Memory B cell (primary cell): ENCODE data around the gene MYBBP1A.
"Not testable (repeated sequence)": the region's sequence is repeated elsewhere in the genome, so short reads cannot be mapped to it uniquely, and the experiment has no call there.

ENCODE experiments used
- ATAC-seq: fragments of 150-1000 bp; cut with Tn5 transposase; 2 replicates; pipeline ENCODE4 v1.10.0; 2021; ENCODE audit warnings: low read depth, mild to moderate bottlenecking, moderate library complexity
- DNase-seq, 2 donors: peaks; one replicate each; pipeline ENCODE4 v3.0.0; 2022; ENCODE audit warnings: low spot score in 2 of 2
- H3K27ac Mint-ChIP-seq: one replicate; pipeline ENCODE4 v1.8.0; 2022; ENCODE audit warnings: mild to moderate bottlenecking, moderate library complexity, mixed read lengths
- H3K27me3 Mint-ChIP-seq: one replicate; pipeline ENCODE4 v1.8.0; 2022; ENCODE audit warnings: mixed read lengths
- H3K36me3 Mint-ChIP-seq: one replicate; pipeline ENCODE4 v1.8.0; 2022; ENCODE audit warnings: mild to moderate bottlenecking, mixed read lengths
- H3K4me1 Mint-ChIP-seq: one replicate; pipeline ENCODE4 v1.8.0; 2022; ENCODE audit warnings: mixed read lengths
- H3K4me3 Mint-ChIP-seq: one replicate; pipeline ENCODE4 v1.8.0; 2022; ENCODE audit warnings: mild to moderate bottlenecking, moderate library complexity, mixed read lengths
- H3K9me3 Mint-ChIP-seq: one replicate; pipeline ENCODE4 v1.8.0; 2022; ENCODE audit warnings: mixed read lengths

The MYBBP1A gene, protein sequence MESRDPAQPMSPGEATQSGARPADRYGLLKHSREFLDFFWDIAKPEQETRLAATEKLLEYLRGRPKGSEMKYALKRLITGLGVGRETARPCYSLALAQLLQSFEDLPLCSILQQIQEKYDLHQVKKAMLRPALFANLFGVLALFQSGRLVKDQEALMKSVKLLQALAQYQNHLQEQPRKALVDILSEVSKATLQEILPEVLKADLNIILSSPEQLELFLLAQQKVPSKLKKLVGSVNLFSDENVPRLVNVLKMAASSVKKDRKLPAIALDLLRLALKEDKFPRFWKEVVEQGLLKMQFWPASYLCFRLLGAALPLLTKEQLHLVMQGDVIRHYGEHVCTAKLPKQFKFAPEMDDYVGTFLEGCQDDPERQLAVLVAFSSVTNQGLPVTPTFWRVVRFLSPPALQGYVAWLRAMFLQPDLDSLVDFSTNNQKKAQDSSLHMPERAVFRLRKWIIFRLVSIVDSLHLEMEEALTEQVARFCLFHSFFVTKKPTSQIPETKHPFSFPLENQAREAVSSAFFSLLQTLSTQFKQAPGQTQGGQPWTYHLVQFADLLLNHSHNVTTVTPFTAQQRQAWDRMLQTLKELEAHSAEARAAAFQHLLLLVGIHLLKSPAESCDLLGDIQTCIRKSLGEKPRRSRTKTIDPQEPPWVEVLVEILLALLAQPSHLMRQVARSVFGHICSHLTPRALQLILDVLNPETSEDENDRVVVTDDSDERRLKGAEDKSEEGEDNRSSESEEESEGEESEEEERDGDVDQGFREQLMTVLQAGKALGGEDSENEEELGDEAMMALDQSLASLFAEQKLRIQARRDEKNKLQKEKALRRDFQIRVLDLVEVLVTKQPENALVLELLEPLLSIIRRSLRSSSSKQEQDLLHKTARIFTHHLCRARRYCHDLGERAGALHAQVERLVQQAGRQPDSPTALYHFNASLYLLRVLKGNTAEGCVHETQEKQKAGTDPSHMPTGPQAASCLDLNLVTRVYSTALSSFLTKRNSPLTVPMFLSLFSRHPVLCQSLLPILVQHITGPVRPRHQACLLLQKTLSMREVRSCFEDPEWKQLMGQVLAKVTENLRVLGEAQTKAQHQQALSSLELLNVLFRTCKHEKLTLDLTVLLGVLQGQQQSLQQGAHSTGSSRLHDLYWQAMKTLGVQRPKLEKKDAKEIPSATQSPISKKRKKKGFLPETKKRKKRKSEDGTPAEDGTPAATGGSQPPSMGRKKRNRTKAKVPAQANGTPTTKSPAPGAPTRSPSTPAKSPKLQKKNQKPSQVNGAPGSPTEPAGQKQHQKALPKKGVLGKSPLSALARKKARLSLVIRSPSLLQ (N-terminal part only)

GRCh38 chr17:4554997-4555799 lies at the start of gene MYBBP1A:
TSS of gene MYBBP1A (minus strand) at chr17:4555384. CDS start at chr17:4555324, 60 bp downstream.
- H3K27ac Mint-ChIP-seq, result peak within 1 kb of the TSS; percentile 87
- peaks cover 2% of the 10 kb centered on the region for H3K27me3 Mint-ChIP-seq
- peak; percentile 96 for ATAC-seq
- H3K4me3 Mint-ChIP-seq, result peak within 1 kb of the TSS; percentile 97
- peak; percentile 90 to 93 for DNase-seq
- no peaks in the 10 kb centered on the region for H3K9me3 Mint-ChIP-seq
- peaks cover 3% of the 10 kb centered on the region for H3K36me3 Mint-ChIP-seq
- peaks cover 15% of the 10 kb centered on the region for H3K4me1 Mint-ChIP-seq

- H3K27ac Mint-ChIP-seq, H3K4me3 Mint-ChIP-seq, H3K36me3 Mint-ChIP-seq, H3K9me3 Mint-ChIP-seq, H3K4me1 Mint-ChIP-seq, DNase-seq, ATAC-seq: not testable (repeated sequence)
- H3K27me3 Mint-ChIP-seq, result peaks cover 11% of the 10 kb centered on the region
Measured at GRCh38 chr17:4604736-4605135, 49.6 kb upstream of the MYBBP1A start.

- no peaks in the 10 kb centered on the region for H3K36me3 Mint-ChIP-seq
- H3K4me1 Mint-ChIP-seq, result peaks cover 5% of the 10 kb centered on the region
- H3K9me3 Mint-ChIP-seq, result no peaks in the 10 kb centered on the region
- peaks cover 10% of the 10 kb centered on the region for H3K27me3 Mint-ChIP-seq
- DNase-seq (no peak), ATAC-seq (no peak)
- no peak overlapping the region for H3K27ac Mint-ChIP-seq
- no peak overlapping the region for H3K4me3 Mint-ChIP-seq
Measured at GRCh38 chr17:4604111-4604644, 49.0 kb upstream of the MYBBP1A start.

DNA sequence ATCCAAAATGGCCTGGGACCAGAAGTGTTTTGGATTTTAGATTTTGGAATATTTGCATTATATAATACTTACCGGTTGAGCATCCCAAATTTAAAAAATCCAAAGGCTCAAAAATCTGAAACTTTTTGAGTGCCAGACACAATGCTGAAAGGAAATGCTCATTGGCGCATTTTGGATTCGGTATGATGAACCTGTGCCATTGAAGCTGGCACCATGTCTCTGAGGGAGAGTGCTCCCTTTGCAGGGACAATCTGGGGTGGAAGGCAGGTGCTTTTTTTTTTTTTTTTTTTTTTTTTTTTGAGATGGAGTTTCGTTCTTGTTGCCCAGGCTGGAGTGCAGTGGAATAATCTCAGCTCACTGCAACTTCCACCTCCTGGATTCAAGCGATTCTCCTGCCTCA lies 46.9 kb upstream of the MYBBP1A start:
- Mint-ChIP-seq H3K27me3 (peaks cover 11% of the 10 kb centered on the region), H3K9me3 (no peaks in the 10 kb centered on the region), H3K36me3 (no peaks in the 10 kb centered on the region), H3K27ac (no peak overlapping the region), H3K4me3 (no peak overlapping the region), H3K4me1 (peaks cover 5% of the 10 kb centered on the region)
- no peak for ATAC-seq
- no peak for DNase-seq

DNA sequence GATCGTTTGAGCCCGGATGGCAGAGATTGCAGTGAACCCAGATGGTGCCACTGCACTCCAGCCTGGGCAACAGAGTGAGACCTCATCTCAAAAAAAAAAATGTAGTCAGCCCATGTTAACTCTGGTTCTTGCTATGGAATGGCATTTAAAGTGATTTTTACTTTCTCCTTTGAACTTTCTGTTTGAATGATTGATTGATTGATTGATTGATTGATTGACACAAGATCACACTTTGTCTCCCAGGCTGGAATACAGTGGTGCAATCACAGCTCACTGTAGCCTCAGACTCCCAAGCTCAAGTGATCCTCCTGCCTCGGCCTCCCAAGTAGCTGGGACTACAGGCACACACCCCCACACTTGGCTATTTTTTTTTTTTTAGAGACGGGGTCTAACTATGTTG lies 46.1 kb upstream of the MYBBP1A start:
- ATAC-seq, result no peak
- Mint-ChIP-seq H3K4me3 (no peak overlapping the region), H3K27ac (no peak overlapping the region), H3K36me3 (no peaks in the 10 kb centered on the region), H3K9me3 (no peaks in the 10 kb centered on the region), H3K27me3 (peaks cover 13% of the 10 kb centered on the region), H3K4me1 (peaks cover 5% of the 10 kb centered on the region)
- no peak for DNase-seq

- H3K36me3 Mint-ChIP-seq, result no peaks in the 10 kb centered on the region
- no peak overlapping the region for H3K27ac Mint-ChIP-seq
- peaks cover 15% of the 10 kb centered on the region for H3K27me3 Mint-ChIP-seq
- no peaks in the 10 kb centered on the region for H3K9me3 Mint-ChIP-seq
- peaks cover 3% of the 10 kb centered on the region for H3K4me1 Mint-ChIP-seq
- no peak for ATAC-seq
- H3K4me3 Mint-ChIP-seq, result no peak overlapping the region
- DNase-seq, result no peak
Measured at GRCh38 chr17:4600563-4600962, 45.4 kb upstream of the MYBBP1A start.

DNA sequence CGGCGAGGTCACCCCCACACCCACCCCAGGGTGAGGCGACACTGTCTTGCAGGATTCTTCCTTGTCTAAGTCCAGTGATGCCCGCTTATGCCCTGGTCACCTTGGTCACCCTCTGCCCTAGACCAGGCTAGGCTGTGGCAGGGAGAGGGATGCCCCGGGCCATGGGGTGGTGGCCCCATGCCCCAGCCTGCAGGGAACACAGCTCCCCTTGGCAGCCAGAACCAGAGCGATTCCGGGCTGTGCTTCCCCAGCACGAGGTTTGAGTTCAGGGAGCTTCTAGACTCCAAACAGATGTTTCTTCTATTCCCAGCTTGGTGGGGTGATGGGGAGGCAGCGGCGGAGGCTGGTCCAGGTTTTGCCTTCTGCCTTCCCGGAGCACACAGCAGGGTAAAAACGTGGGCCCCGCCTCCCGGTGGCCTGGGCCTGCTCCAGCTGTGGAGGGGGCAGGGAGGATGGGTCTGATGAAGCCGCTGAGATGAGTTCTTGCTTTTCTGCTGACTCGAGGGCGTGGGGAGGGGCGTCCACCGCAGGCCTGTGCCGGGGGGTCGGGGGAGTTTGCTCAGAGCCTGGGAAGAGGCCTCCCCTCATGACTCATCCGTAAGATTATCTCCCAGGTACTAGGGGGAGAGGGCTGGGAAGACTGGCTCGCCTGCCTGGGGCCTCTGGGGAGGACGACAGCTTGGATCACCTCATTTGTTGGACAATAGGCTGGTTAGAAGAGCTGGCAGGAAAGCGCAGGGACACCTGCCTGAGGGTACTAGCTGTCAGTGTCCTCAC lies 44.5 kb upstream of the MYBBP1A start:
- no peaks in the 10 kb centered on the region for H3K36me3 Mint-ChIP-seq
- H3K27ac Mint-ChIP-seq, result no peak overlapping the region
- peaks cover 17% of the 10 kb centered on the region for H3K27me3 Mint-ChIP-seq

DNA sequence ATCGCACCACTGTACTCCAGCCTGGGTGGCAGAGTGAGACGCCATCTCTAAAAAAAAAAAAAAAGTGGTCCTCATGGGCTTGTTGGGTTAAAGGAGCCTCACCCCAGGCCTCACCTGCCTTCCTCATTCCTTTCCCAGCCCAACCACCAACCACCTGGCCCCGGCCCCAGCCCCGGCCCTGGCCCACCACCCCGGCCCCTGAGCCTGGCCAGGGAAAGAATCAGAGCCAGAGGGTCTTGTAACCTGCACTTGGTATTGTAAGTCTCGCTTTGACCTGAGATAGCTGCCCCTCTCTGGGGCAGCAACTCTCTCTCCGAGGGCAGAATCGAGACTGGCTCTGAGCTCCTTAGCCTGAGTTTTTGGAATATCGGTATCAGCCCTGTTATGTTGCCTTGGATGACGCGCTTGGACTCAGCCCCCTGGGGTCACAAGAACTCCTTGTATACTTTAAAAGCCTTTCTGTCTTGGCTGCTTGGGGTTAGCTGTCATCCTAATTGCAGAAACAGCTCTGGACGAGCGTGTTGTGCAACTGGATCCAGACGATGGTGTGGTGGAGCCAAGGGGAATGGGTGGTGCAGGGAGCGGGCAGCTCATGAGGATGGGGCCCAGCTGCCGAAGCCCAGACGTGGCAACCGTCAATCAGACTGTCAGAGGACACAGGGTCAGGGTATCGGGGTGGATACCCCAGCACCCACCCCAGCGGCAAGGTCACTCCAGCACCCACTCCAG lies 43.8 kb upstream of the MYBBP1A start:
- ATAC-seq, result no peak
- no peak overlapping the region for H3K4me3 Mint-ChIP-seq
- H3K9me3 Mint-ChIP-seq, result no peaks in the 10 kb centered on the region
- no peak overlapping the region for H3K27ac Mint-ChIP-seq
- H3K36me3 Mint-ChIP-seq, result no peaks in the 10 kb centered on the region
- peaks cover 15% of the 10 kb centered on the region for H3K27me3 Mint-ChIP-seq
- no peak for DNase-seq
- H3K4me1 Mint-ChIP-seq, result peaks cover 3% of the 10 kb centered on the region

More for the DNA sequence above, 44.5 kb upstream of the MYBBP1A start:
- ATAC-seq, result no peak
- Mint-ChIP-seq H3K9me3 (no peaks in the 10 kb centered on the region), H3K4me3 (no peak overlapping the region), H3K4me1 (peaks cover 3% of the 10 kb centered on the region)
- DNase-seq, result no peak

GRCh38 chr17:4597975-4598374 lies 42.8 kb upstream of the MYBBP1A start:
- peaks cover 19% of the 10 kb centered on the region for H3K27me3 Mint-ChIP-seq
- no peak overlapping the region for H3K27ac Mint-ChIP-seq
- ATAC-seq (no peak), DNase-seq (no peak)
- H3K4me1 Mint-ChIP-seq, result peaks cover 3% of the 10 kb centered on the region
- no peak overlapping the region for H3K4me3 Mint-ChIP-seq
- H3K9me3 Mint-ChIP-seq, result no peaks in the 10 kb centered on the region
- H3K36me3 Mint-ChIP-seq, result no peaks in the 10 kb centered on the region

DNA sequence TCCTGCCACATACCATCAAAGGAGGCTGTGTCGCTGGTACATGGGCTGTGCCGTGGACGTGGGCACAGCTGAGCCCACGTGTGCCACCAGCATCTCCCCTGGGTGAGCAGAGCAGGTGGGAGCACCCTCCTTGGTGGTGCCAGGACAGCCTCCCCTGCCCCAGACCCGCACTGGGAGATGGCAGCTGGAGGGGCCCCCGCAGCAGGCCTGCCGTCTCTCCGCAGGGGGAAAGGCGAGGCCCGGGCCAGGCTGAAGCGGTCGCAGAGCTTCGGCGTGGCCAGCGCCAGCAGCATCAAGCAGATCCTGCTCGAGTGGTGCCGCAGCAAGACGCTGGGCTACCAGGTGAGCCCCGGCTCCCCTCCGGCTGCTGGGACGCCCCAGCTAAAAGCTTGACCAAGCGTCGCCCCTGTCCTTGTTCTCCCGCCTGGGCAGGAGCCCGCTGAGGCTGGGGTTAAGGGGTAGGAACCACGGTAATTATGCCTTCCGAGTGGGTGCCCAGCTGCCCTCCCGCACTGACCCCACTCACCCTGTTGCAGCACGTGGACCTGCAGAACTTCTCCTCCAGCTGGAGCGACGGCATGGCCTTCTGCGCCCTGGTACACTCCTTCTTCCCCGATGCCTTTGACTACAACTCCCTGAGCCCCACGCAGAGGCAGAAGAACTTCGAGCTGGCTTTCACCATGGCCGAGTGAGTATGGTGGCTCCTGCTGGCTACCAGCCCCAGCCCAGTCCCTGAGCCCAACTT lies 41.6 kb upstream of the MYBBP1A start:
- H3K27ac Mint-ChIP-seq, result no peak overlapping the region
- peaks cover 24% of the 10 kb centered on the region for H3K27me3 Mint-ChIP-seq
- no peak for ATAC-seq
- H3K4me1 Mint-ChIP-seq, result peaks cover 3% of the 10 kb centered on the region
- no peak for DNase-seq
- H3K9me3 Mint-ChIP-seq, result no peaks in the 10 kb centered on the region
- H3K4me3 Mint-ChIP-seq, result no peak overlapping the region
- no peaks in the 10 kb centered on the region for H3K36me3 Mint-ChIP-seq

DNA sequence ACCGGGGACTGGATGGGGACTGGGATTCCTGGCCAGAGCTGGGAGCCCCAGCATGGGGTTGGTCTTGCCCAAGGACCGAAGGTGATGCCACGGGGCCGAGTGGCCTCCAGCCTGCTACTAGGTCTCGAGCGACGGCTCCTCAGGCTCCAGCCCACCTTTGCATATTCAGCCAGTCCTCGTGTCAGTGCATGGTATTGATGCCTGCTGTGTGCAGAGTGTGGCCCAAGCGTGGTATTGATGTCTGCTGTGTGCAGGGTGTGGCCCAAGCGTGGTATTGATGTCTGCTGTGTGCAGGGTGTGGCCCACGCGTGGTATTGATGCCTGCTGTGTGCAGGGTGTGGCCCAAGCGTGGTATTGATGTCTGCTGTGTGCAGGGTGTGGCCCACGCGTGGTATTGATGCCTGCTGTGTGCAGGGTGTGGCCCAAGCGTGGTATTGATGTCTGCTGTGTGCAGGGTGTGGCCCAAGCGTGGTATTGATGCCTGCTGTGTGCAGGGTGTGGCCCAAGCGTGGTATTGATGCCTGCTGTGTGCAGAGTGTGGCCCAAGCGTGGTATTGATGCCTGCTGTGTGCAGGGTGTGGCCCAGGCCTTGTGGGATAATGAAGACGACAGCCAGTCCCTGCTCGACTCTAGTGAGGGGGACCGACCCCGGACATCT lies 40.6 kb upstream of the MYBBP1A start:
- not testable (repeated sequence) for H3K27ac Mint-ChIP-seq, H3K9me3 Mint-ChIP-seq
- peaks cover 24% of the 10 kb centered on the region for H3K27me3 Mint-ChIP-seq

More for the DNA sequence above, 40.6 kb upstream of the MYBBP1A start:
- not testable (repeated sequence) for ATAC-seq, H3K36me3 Mint-ChIP-seq, H3K4me1 Mint-ChIP-seq, DNase-seq, H3K4me3 Mint-ChIP-seq
